Measurements from ENCODE around the gene PTPRG.

Gene PTPRG

DNA sequence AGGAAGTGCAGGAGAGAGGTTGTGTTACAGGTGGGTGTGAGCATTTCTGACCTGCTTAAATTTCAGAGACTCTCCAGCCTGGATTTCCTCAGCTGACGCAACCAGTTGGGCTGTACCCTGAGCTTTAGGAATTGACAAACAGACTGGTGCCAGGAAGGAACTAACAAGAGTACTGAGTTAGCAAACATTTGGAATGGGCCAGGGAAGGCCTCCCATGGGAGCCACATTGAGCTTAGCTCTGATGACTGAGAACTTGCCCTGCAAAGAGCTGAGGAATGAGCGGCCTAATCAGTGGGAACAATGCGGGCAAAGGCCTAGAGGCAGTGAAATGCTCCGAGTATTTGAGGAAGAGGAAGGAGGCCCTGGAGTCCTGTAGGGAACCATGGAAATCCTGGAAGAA is 557.8 kb downstream of the PTPRG start:
- TF ChIP-seq FOXM1 (IDR thresholded peaks at IDR 0.05; ENCODE audit: borderline replicate concordance, low read depth), result no peak
- TF ChIP-seq, protein P1, sequence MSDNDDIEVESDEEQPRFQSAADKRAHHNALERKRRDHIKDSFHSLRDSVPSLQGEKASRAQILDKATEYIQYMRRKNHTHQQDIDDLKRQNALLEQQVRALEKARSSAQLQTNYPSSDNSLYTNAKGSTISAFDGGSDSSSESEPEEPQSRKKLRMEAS (IDR thresholded peaks at IDR 0.05), result no peak
- no peak for TF ChIP-seq EGR1 (IDR thresholded peaks at IDR 0.05)
- no peak for TF ChIP-seq ZBTB7A (IDR thresholded peaks at IDR 0.05; ENCODE audit: low read depth)
- TF ChIP-seq CEBPB (IDR thresholded peaks at IDR 0.05), result no peak
- no peak for TF ChIP-seq TAF1 (IDR thresholded peaks at IDR 0.05; ENCODE audit: low read depth)
- no peak for TF ChIP-seq TCF12 (IDR thresholded peaks at IDR 0.05; ENCODE audit: low read depth)
- no peak for TF ChIP-seq RAD21 (IDR thresholded peaks at IDR 0.05; ENCODE audit: low read depth)

DNA sequence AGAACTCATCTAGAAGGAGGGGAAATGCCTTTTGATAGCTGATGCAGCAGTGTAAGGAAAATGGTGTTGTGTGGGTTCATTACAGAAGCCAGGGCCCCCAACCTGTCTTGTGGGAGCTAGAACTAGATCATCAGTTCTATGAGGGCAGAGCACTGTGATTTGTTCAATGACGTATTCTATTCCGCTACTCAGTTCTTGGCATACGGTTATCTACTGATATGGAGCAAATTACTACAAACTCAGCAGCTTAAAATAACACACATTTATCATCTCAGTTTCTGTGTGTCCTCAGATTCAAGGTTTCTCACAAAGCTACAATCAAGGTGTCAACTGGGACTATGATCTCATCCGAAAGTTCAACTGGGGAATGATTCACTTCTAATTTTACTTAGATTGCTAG is 561.4 kb downstream of the PTPRG start:
- TF ChIP-seq ZBTB7A (IDR thresholded peaks at IDR 0.05; ENCODE audit: low read depth), result no peak
- no peak for TF ChIP-seq EP300 (IDR thresholded peaks at IDR 0.05; ENCODE audit: borderline replicate concordance)
- no peak for TF ChIP-seq NFIC (IDR thresholded peaks at IDR 0.05)
- TF ChIP-seq CREB1 (IDR thresholded peaks at IDR 0.05; ENCODE audit: low read depth), result no peak
- no peak for TF ChIP-seq TCF12 (IDR thresholded peaks at IDR 0.05; ENCODE audit: low read depth)

DNA sequence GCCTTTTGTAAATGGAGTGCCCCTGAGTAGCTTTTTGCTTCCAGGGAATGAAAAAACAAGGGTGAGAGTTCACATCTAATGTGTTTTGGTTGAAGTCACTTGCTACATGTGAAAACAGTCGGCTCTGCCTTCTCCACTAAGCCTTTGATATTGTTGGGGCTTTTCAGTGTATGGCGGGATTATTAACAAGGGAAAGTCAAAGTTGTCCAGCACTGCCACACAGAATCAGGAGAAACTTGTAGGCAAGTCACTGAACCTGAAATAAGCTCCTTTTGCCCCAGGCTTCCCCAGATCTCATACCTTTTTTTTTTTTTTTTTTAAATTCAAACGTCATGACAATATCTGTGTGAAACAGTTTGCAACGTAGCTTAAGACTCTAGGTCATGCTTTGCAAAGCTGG is 564.0 kb downstream of the PTPRG start:
- no peak for TF ChIP-seq EP300 (IDR thresholded peaks at IDR 0.05; ENCODE audit: borderline replicate concordance)
- no peak for TF ChIP-seq YY1 (IDR thresholded peaks at IDR 0.05; ENCODE audit: low read depth)
- TF ChIP-seq CREB1 (IDR thresholded peaks at IDR 0.05; ENCODE audit: low read depth), result no peak
- TF ChIP-seq, protein P1 (IDR thresholded peaks at IDR 0.05), result no peak
- TF ChIP-seq TEAD4 (IDR thresholded peaks at IDR 0.05), result no peak
- TF ChIP-seq FOXM1 (IDR thresholded peaks at IDR 0.05; ENCODE audit: borderline replicate concordance, low read depth), result no peak
- no peak for TF ChIP-seq CEBPB (IDR thresholded peaks at IDR 0.05)
- no peak for TF ChIP-seq TAF1 (IDR thresholded peaks at IDR 0.05; ENCODE audit: low read depth)
- TF ChIP-seq, protein P2, sequence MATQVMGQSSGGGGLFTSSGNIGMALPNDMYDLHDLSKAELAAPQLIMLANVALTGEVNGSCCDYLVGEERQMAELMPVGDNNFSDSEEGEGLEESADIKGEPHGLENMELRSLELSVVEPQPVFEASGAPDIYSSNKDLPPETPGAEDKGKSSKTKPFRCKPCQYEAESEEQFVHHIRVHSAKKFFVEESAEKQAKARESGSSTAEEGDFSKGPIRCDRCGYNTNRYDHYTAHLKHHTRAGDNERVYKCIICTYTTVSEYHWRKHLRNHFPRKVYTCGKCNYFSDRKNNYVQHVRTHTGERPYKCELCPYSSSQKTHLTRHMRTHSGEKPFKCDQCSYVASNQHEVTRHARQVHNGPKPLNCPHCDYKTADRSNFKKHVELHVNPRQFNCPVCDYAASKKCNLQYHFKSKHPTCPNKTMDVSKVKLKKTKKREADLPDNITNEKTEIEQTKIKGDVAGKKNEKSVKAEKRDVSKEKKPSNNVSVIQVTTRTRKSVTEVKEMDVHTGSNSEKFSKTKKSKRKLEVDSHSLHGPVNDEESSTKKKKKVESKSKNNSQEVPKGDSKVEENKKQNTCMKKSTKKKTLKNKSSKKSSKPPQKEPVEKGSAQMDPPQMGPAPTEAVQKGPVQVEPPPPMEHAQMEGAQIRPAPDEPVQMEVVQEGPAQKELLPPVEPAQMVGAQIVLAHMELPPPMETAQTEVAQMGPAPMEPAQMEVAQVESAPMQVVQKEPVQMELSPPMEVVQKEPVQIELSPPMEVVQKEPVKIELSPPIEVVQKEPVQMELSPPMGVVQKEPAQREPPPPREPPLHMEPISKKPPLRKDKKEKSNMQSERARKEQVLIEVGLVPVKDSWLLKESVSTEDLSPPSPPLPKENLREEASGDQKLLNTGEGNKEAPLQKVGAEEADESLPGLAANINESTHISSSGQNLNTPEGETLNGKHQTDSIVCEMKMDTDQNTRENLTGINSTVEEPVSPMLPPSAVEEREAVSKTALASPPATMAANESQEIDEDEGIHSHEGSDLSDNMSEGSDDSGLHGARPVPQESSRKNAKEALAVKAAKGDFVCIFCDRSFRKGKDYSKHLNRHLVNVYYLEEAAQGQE (IDR thresholded peaks at IDR 0.05; ENCODE audit: low read depth), result no peak
- TF ChIP-seq EGR1 (IDR thresholded peaks at IDR 0.05), result no peak

DNA sequence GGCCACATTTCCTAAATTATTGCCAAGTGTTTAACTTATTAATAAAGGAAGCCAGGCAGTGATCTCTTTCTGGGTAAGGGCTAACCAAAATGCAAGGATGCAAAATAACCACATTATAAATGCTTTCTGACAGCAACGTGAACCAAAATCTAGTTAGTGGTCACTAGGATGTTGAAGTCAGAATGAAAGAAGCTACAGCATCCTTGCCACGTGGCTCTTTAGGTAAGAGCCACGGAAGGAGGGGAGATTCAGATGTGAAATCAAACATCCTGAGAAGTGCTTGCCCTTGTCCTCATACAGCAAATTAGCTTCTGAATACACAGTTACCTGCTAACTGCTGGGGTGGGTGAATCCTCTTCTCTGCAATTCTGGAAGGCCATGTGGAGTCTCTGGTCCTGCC is 565.7 kb downstream of the PTPRG start:
- TF ChIP-seq EGR1 (IDR thresholded peaks at IDR 0.05) (no peak), NFIC (IDR thresholded peaks at IDR 0.05) (no peak), EP300 (IDR thresholded peaks at IDR 0.05; ENCODE audit: borderline replicate concordance) (no peak), TAF1 (IDR thresholded peaks at IDR 0.05; ENCODE audit: low read depth) (no peak), CREB1 (IDR thresholded peaks at IDR 0.05; ENCODE audit: low read depth) (no peak), RAD21 (IDR thresholded peaks at IDR 0.05; ENCODE audit: low read depth) (no peak), CEBPB (IDR thresholded peaks at IDR 0.05) (no peak)
- TF ChIP-seq, protein P2 (IDR thresholded peaks at IDR 0.05; ENCODE audit: low read depth), result no peak
- TF ChIP-seq, protein P3, sequence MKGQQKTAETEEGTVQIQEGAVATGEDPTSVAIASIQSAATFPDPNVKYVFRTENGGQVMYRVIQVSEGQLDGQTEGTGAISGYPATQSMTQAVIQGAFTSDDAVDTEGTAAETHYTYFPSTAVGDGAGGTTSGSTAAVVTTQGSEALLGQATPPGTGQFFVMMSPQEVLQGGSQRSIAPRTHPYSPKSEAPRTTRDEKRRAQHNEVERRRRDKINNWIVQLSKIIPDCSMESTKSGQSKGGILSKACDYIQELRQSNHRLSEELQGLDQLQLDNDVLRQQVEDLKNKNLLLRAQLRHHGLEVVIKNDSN (IDR thresholded peaks at IDR 0.05), result no peak

DNA sequence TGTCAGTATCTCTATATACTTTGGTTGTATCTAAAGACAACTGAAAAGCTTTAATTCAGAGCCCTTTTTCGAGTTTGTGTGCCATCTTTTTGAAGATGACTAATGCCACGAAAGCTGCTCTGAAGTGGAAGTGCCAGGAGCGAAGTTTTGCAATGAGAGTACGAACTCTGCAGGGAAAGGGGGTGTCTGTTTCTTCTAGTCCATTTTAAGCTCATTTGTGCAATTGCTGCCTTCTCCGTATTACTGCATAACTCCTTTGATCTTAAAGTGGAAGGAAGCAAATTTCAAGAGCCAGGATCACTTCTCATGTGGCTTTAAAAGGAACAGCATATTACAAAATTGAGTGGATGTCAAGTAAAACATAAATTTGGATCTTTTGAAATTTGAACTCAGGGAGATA is 566.7 kb downstream of the PTPRG start:
- TF ChIP-seq, protein P3 (IDR thresholded peaks at IDR 0.05), result no peak
- TF ChIP-seq TEAD4 (IDR thresholded peaks at IDR 0.05) (no peak), TCF12 (IDR thresholded peaks at IDR 0.05; ENCODE audit: low read depth) (no peak), CREB1 (IDR thresholded peaks at IDR 0.05; ENCODE audit: low read depth) (no peak), ZBTB7A (IDR thresholded peaks at IDR 0.05; ENCODE audit: low read depth) (no peak), NFIC (IDR thresholded peaks at IDR 0.05) (no peak), EP300 (IDR thresholded peaks at IDR 0.05; ENCODE audit: borderline replicate concordance) (no peak), TAF1 (IDR thresholded peaks at IDR 0.05; ENCODE audit: low read depth) (no peak), CEBPB (IDR thresholded peaks at IDR 0.05) (no peak), EGR1 (IDR thresholded peaks at IDR 0.05) (no peak), RAD21 (IDR thresholded peaks at IDR 0.05; ENCODE audit: low read depth) (no peak), FOXM1 (IDR thresholded peaks at IDR 0.05; ENCODE audit: borderline replicate concordance, low read depth) (no peak), YY1 (IDR thresholded peaks at IDR 0.05; ENCODE audit: low read depth) (no peak)
- TF ChIP-seq, protein P1 (IDR thresholded peaks at IDR 0.05), result no peak
- TF ChIP-seq, protein P2 (IDR thresholded peaks at IDR 0.05; ENCODE audit: low read depth), result no peak
